Right lobe of liver (tissue), 4 donors: ENCODE measurements around the gene MTRF1L.

ENCODE experiments used
- CTCF ChIP-seq, 4 donors: fragments of 200-600 bp in 3 of 4; fragments of 450-650 bp in 1 of 4; IDR thresholded peaks; one replicate each; pipeline versions ENCODE4 v1.5.1 to v1.8.0; 2016 to 2022; ENCODE audit warnings: antibody characterized with exemption in 4 of 4, mild to moderate bottlenecking in 2 of 4
- POLR2A ChIP-seq: fragments of 450-650 bp; IDR thresholded peaks from one replicate; pipeline ENCODE4 v1.6.1; 2017; ENCODE audit warnings: antibody characterized with exemption, mild to moderate bottlenecking
- donor health status: DM: no; HTN: no; CAD: no.
- donor health status: DM: no; HTN: no; CAD: no.
- donor health status: DM: no; HTN: yes; CAD: no.

GRCh38 chr6:152978058-152978457 is 24.5 kb downstream of the MTRF1L start:
- TF ChIP-seq CTCF (IDR thresholded peaks at IDR 0.05): no peak
- TF ChIP-seq POLR2A: no peak
